GM10847 (cell line): Measurements from ENCODE around the gene ASXL3.

Experiments
- POLR2A ChIP-seq: IDR thresholded peaks from 2 replicates; pipeline ENCODE4 v1.6.1; 2011; ENCODE audit not compliant: insufficient read length; ENCODE audit errors: extremely low read depth

The ASXL3 gene

DNA sequence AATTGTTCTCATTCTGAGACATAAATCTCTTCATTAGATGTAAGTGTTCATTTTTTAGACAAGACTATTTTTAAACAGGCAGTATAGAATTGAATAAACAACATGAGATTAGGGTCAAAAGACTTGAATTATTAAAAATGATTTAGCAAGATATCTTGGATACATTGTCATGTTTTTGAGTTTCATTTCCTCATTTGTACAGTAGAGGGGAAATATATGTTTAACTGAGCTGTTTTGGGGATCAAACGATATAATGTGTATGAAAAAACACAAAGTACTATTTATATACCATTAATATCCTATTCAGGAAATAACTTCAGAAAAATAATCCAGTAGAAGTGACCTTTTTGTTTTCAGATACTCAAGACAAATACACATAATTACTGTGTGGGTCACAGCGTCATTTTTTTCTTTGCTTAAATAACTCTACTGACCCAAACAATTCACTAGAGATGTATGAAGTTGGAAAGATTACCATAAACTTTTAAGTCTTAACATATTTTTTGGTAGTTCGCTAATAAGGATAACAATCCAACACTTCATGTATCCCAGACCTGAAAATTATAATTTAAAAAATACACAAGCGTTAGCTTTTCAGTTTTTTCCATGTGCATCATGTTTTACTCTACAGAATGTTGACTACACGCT is 896 bp upstream of the ASXL3 start:
- no peak for TF ChIP-seq POLR2A

DNA sequence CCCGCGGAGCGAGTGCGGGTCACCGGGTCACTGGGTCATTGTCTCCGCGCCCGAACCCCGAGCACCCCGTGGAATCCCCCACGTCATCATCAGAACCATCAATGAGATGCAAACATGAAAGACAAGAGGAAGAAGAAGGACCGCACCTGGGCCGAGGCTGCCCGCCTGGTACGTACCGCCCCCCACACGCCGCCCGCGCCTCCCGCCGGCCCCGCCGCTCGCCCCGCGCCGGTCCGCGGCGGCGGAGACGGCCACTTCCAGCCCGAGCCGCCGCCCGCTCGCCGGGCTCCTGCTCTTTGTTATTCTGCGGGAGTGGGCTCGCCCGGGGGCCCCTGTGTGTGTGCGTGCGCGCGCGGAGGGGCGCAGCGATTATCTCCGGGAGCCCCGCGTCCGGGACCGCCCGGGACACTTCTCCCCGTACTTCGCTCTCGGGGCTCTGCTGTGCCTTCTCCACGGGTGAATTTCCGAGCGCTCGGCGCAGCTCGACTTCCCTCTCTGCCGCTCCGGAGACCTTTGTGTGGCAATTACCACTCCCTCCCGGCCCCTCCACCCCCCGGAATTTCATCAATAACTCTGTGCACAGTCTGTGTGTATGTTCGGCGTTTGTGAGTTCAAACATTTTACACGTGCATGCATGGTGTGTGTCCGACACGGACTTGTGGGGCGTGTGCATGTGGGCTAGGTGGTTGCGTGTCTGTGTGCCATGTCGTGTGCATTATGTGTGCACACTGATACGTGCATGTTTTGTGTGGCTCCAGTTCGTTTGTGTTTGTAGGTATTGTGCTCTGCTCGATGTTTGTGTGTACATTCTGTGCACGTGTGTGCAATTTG is 714 bp downstream of the ASXL3 start:
- no peak for TF ChIP-seq POLR2A

DNA sequence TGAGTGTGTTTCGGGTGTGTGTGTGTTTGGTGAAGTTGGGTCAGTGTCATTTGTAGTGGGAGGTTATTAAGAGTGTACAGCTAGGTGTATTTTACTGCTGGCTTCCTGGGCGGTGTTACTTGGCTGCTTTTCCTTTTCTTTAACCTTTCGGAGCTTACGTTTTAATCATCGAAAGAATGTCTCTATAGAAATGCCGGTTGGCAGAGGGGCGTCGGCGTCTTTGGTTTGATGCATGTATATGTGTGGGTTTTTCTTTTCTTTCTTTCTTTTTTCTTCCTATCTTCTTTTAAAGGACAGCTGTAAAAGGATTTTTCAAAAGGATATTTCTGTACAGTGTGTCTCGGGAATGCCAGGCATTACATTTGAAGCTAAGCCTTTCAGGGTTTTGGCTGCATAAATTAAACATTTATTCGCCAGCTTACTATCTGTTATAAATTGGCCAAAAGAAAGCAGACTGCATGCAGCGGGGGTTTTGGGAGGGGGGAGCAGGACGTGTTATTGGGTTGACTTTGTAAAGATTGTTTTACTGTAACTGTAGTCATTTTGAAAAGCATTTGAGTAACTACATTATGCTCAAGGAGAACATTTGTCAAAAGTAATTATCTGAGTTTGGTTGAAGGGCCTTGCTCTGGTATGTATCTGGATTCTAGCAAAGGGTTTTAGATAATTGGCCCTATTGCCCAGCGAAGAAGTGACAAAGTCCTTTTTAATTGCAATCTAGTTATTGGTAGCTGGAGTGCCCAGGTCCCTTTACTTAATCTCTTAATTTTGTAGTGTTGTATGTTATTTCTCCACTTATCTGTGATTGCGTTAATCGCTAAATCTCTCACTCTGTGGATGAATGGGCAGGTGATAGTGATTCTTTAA is 1.6 kb downstream of the ASXL3 start:
- no peak for TF ChIP-seq POLR2A

DNA sequence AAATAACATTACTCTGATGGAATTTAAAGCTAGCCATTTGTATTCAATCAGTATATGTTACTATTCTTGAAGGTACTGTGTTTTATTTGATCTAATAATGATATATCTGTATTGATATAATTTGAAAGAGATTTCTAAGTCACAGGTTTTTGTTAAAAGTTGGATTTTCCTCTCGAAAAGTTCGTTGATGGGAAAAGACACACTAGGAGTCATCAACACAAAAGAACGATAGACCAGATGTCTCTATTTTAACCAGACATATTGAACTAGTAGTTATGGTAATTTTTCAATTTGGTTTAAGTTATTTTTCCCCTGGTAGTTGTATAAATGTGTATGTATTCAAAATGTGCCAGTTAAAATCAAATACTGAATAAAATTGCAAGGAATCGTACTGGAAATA is 2.5 kb downstream of the ASXL3 start:
- TF ChIP-seq POLR2A: no peak

GRCh38 chr18:33581856-33582255 is 3.8 kb downstream of the ASXL3 start:
- no peak for TF ChIP-seq POLR2A

DNA sequence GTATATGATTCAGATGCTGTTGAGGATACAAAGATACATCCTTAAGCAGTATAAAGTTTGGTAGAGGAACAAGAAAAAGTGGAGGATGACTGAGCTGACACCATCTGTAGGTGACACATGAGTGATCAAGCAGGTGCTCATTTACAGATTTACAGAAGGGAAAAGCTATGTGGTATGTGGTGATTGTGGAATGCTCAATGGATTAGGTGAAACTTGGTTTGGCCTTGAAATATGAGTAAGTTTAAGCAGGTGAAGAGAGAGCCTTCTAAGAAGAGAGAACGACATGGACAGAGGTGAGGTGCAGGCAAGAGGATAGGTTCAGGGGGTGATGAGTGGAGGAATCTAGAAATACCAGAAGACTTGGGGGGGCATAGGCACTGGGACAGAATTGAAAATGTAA is 5.9 kb downstream of the ASXL3 start:
- no peak for TF ChIP-seq POLR2A

- no peak for TF ChIP-seq POLR2A
These were observed 6.8 kb downstream of the ASXL3 start for GRCh38 chr18:33584548-33585430.

- no peak for TF ChIP-seq POLR2A
These were observed 7.4 kb downstream of the ASXL3 start for GRCh38 chr18:33585431-33585775.

DNA sequence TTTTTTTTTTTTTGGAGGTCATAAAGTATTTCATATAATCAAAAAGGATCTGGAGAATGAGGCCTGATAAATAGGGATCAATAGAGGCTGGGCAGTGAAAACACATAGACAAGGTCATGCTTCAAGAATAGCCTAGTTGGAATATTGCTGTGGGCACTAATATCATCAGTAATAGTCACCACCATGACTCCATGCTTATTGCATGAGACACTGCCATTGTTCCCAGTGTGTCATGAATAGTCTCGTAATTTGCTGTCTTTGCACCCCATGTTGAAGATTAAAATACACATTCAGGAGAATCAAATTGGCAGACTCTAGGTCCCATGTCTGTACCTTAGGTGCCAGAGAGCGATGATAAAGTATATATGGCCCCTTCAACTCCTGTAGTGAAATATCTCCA is 10.3 kb downstream of the ASXL3 start:
- no peak for TF ChIP-seq POLR2A

GRCh38 chr18:33593261-33593660 is 15.2 kb downstream of the ASXL3 start:
- no peak for TF ChIP-seq POLR2A

DNA sequence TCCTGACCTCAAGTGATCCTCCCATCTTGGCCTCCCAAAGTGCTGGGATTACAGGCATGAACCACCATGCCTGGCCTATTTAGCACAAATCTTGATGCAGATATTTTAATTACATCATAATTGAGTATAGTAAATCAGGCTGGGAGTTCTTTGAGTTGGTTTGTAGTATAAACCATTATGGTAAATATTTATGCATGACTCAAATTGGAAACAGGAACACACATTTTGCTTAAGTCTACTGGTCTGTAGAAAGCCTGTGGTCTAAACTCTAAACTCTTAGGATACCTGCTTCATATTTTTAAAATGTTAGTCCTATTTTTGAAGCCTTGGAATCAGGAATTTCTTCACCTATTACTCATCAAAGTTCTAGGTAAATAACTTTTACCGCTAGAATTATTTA is 16.8 kb downstream of the ASXL3 start:
- no peak for TF ChIP-seq POLR2A

- no peak for TF ChIP-seq POLR2A
These were observed 18.3 kb downstream of the ASXL3 start for GRCh38 chr18:33596178-33596854.

DNA sequence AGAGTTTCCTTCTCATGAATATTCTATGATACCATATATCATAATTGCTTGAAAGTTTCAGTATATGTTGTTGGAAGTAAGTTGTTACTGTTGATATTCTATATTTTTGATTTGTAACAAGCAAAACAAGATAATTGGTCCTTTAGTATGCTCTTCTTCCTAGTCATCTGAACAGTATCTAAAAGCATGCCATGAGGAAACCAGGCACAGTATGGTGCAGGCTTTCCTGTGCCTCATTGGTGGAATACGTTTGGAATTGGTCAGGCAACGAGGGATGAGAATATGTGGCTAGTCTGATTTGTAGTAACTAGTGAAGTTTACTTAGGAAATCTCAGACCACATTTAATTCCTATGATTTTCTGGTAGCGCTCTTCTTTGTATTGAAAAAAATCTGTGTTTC is 22.8 kb downstream of the ASXL3 start:
- TF ChIP-seq POLR2A: no peak

DNA sequence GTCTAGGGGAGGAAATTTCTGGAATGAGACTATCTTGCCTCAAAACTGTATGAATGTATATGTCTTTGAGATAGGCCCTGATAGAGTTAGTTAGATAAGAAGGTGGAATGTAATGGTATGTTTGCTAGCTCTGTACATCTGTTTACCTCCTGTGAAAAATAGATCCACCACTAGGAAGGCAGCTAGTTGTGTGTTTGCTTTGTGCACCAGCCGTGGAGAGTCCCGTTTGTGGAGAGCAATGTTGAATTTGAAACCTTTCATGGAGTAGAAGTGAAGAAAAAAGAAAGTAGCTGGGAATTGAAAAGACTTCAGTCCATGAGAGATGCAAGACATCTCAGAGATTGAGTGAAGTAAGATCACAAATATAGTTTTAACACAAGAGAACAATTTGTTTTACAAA is 25.4 kb downstream of the ASXL3 start:
- no peak for TF ChIP-seq POLR2A
